ENCODE results near the gene DIS3L2. TPM values are rescaled to one million over a fixed set of nuclear protein-coding genes. Genes with fewer than 3 reads are reported as not detected.

DIS3L2 gene
- total and polyA plus RNA-seq, 2 of the 4 experiments (the other 2 are of a cell fraction), result 14.7 to 19.2 TPM

DNA sequence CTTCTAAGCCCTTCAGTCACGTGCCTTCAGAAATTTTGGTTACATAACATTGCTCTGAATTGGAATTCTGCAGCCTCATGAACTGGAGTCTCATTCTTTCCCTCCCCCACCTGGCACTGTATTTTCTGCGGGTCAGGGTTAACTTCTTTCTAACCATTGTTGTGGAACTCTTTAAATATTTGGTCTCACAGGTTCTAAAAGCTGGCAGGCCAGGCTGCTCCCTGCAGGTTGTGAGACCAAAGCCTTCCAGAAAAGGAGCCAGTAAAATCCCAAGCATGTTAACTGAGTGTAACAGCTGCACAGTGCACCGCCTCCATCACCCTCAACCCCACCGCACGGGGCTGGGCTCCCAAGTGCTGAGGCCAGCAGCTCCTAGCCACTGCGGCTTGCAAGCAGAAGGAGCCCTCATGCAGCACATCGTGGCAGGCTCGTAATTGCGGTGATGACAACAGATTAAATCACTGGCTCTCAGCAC, 243.0 kb downstream of the DIS3L2 start:
- Histone ChIP-seq H3K4me3 (ENCODE audit: insufficient read depth, low read depth, low read length) (no peak overlapping the region), H4K5ac (ENCODE audit: low read depth, low read length) (no peak overlapping the region), H3K23ac (ENCODE audit: low read depth, low read length) (no peak overlapping the region), H3K27me3 (ENCODE audit: control insufficient read depth, insufficient read depth, low read length) (no peaks in the 10 kb centered on the region), H3K79me1 (ENCODE audit: low read depth in 1 of 2, low read length in 2 of 2) (no peaks in the 10 kb centered on the region), H2BK120ac (ENCODE audit: low read depth, low read length) (no peak overlapping the region), H3K4ac (ENCODE audit: low read depth, low read length) (no peak overlapping the region), H3K36me3 (ENCODE audit: control insufficient read depth, insufficient read depth, low read length) (no peaks in the 10 kb centered on the region; the same call in 1 of the 2 replicates), H2BK5ac (ENCODE audit: low read depth, low read length, poor library complexity, severe bottlenecking) (no peak overlapping the region), H3K9ac (ENCODE audit: low read depth, low read length) (no peak overlapping the region), H2BK20ac (ENCODE audit: low read depth, low read length) (no peak overlapping the region), H3K4me1 (ENCODE audit: control insufficient read depth, insufficient read depth, low read length) (no peaks in the 10 kb centered on the region), H2AFZ (replicated peaks; ENCODE audit: low read length, poor library complexity) (no peak overlapping the region), H3K56ac (ENCODE audit: extremely low read depth, insufficient read depth, low read length) (no peak overlapping the region), H3K18ac (ENCODE audit: low read depth, low read length) (no peak overlapping the region), H2BK15ac (ENCODE audit: low read depth, low read length) (no peak overlapping the region), H4K20me1 (ENCODE audit: insufficient read depth, low read length) (no peaks in the 10 kb centered on the region), H2AK9ac (replicated peaks; ENCODE audit: low read depth, low read length, poor library complexity) (no peak overlapping the region), H4K91ac (ENCODE audit: insufficient read depth, low read depth, low read length) (no peak overlapping the region), H3K27ac (ENCODE audit: insufficient read depth, low read length) (no peak overlapping the region), H3K14ac (replicated peaks; ENCODE audit: low read depth, low read length) (no peak overlapping the region), H3K9me3 (ENCODE audit: control insufficient read depth, insufficient read depth, low read length) (no peaks in the 10 kb centered on the region), H3K4me2 (ENCODE audit: low read depth, low read length) (no peak overlapping the region), H3K9me1 (ENCODE audit: insufficient read depth, low read length) (no peaks in the 10 kb centered on the region), H2AK5ac (ENCODE audit: low read depth, low read length) (no peak overlapping the region), H4K8ac (ENCODE audit: low read depth in 2 of 2, low read length in 2 of 2) (no peak overlapping the region)
- TF ChIP-seq CEBPB (IDR thresholded peaks at IDR 0.05; ENCODE audit: low read depth, low read length), result no peak
- TF ChIP-seq MAFK (IDR thresholded peaks at IDR 0.05; ENCODE audit: low read depth, low read length), result no peak
- TF ChIP-seq NFE2L2 (IDR thresholded peaks at IDR 0.05; ENCODE audit: low read depth, low read length), result no peak
- TF ChIP-seq, protein P1, sequence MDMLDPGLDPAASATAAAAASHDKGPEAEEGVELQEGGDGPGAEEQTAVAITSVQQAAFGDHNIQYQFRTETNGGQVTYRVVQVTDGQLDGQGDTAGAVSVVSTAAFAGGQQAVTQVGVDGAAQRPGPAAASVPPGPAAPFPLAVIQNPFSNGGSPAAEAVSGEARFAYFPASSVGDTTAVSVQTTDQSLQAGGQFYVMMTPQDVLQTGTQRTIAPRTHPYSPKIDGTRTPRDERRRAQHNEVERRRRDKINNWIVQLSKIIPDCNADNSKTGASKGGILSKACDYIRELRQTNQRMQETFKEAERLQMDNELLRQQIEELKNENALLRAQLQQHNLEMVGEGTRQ (IDR thresholded peaks at IDR 0.05; ENCODE audit: low read depth, low read length), result no peak
- no peak for TF ChIP-seq RAD21 (IDR thresholded peaks at IDR 0.05; ENCODE audit: low read length)
- no peak for TF ChIP-seq MAZ (IDR thresholded peaks at IDR 0.05; ENCODE audit: borderline replicate concordance, low read depth, low read length)
- TF ChIP-seq RFX5 (IDR thresholded peaks at IDR 0.05; ENCODE audit: low read depth, low read length), result no peak
- no peak for TF ChIP-seq RCOR1 (IDR thresholded peaks at IDR 0.05; ENCODE audit: insufficient replicate concordance, low read length)
- DNase-seq (no peak), ATAC-seq (ENCODE audit: low read depth) (no peak)
- POLR2A ChIA-PET (ENCODE audit: unreplicated experiment), result interaction anchor here (0.6 kb wide), 1 partner anchor 159 kb away, joined by 3 read pairs; no protein-coding TSS in a partner anchor
- no TSS peak for BruUV-seq (replicated peaks)
- intact Hi-C loops (cut with micrococcal nuclease) (no loop called here), in situ Hi-C loops (cut with MboI; ENCODE audit: low sequenced_read_pairs) (no loop called here), dilution Hi-C loops (cut with HindIII; ENCODE audit: low sequenced_read_pairs, unreplicated experiment) (no loop called here)
- 100% methylated on average over 1 of the region's 9 CpGs; no CpG with 5 or more reads in 1 of the 2 experiments for WGBS, 2 experiments (ENCODE audit: extremely low coverage in 2 of 2, insufficient read length in 1 of 2)
- CTCF ChIA-PET, result interaction anchor here (0.6 kb wide), 1 partner anchor 17 kb away, joined by 5 read pairs; no protein-coding TSS in a partner anchor
